H1 (cell line): ENCODE measurements around the gene TNFRSF14. TPM values are rescaled to one million over a fixed set of nuclear protein-coding genes. Genes with fewer than 3 reads are reported as not detected.
A peak's percentile ranks its signal among the peaks of the same experiment; 100 is the strongest.

Experiments
- CTCF ChIA-PET: fragments of 300-600 bp; sonication (Branson Sonifier 250); formaldehyde crosslinking; loops from one replicate; lab custom pipeline; 2021; ENCODE audit not compliant: partially characterized antibody; lab: Charles Lee
- POLR2A ChIA-PET: fragments of 300-600 bp; sonication (Branson Sonifier 250); formaldehyde crosslinking; loops from one replicate; lab custom pipeline; 2021; ENCODE audit warnings: inconsistent platforms; ENCODE audit not compliant: partially characterized antibody; lab: Charles Lee
- DNase-seq, 2 experiments: peaks; one replicate each; pipeline versions ENCODE4 v3.0.0 to v3.0.0-alpha.2; 2010 to 2022; ENCODE audit warnings: low spot score in 2 of 2, low read depth in 1 of 2, mixed read lengths in 1 of 2
- FAIRE-seq: peaks from 2 replicates; lab custom pipeline; 2011; peaks lifted over from hg19 to GRCh38; lab: Jason Lieb, UNC
- H2AFZ ChIP-seq: 2 replicates; pipeline ENCODE4 v1.8.1; 2012; ENCODE audit warnings: low read length, inconsistent platforms
- H2AK5ac ChIP-seq: 2 replicates; pipeline ENCODE4 v1.6.1; 2013; ENCODE audit warnings: low read depth, low read length
- H2BK120ac ChIP-seq: replicated peaks from 2 replicates; pipeline ENCODE3; 2013; ENCODE audit warnings: low read depth, low read length, inconsistent platforms
- H2BK12ac ChIP-seq: 2 replicates; pipeline ENCODE4 v1.6.1; 2013; ENCODE audit warnings: low read depth, low read length
- H2BK15ac ChIP-seq: 2 replicates; pipeline ENCODE4 v1.6.1; 2013; ENCODE audit warnings: low read length
- H2BK20ac ChIP-seq: 2 replicates; pipeline ENCODE4 v1.6.1; 2013; ENCODE audit warnings: low read length
- H2BK5ac ChIP-seq: 2 replicates; pipeline ENCODE4 v1.6.1; 2013; ENCODE audit warnings: low read depth, low read length
- H3K14ac ChIP-seq: 2 replicates; pipeline ENCODE4 v1.6.1; 2013; ENCODE audit warnings: inconsistent platforms; ENCODE audit not compliant: insufficient read length
- H3K18ac ChIP-seq: 2 replicates; pipeline ENCODE4 v1.6.1; 2013; ENCODE audit warnings: low read length; ENCODE audit errors: extremely low read depth
- H3K23ac ChIP-seq: 2 replicates; pipeline ENCODE4 v1.6.1; 2013; ENCODE audit warnings: inconsistent platforms; ENCODE audit not compliant: insufficient read length
- H3K23me2 ChIP-seq: 2 replicates; pipeline ENCODE4 v1.6.1; 2013; ENCODE audit warnings: low read depth, low read length
- H3K27ac ChIP-seq: 2 replicates; pipeline ENCODE4 v1.6.1; 2011; ENCODE audit warnings: low read depth, low read length, inconsistent platforms
- H3K27me3 ChIP-seq, 4 experiments: replicated peaks in 1 of 4; 1 replicate in 1 of 4; 2 replicates in 3 of 4; pipeline versions ENCODE4 v1.6.1 to v1.8.1; 2011 to 2013; ENCODE audit warnings: low read length in 3 of 4, mild to moderate bottlenecking in 3 of 4, inconsistent platforms in 2 of 4, mixed read lengths in 2 of 4, moderate library complexity in 1 of 4; ENCODE audit not compliant: control insufficient read depth in 3 of 4, insufficient read depth in 3 of 4; ENCODE audit errors: extremely low read depth in 1 of 4
- H3K36me3 ChIP-seq, 4 experiments: 2 replicates each; pipeline versions ENCODE4 v1.6.1 to v1.8.1; 2011 to 2013; ENCODE audit warnings: mild to moderate bottlenecking in 4 of 4, low read length in 3 of 4, moderate library complexity in 2 of 4, control low read depth in 1 of 4, inconsistent platforms in 1 of 4; ENCODE audit not compliant: insufficient read depth in 4 of 4, control insufficient read depth in 2 of 4
- H3K4ac ChIP-seq: replicated peaks from 2 replicates; pipeline ENCODE3; 2013; ENCODE audit warnings: low read length, low read depth, mixed read lengths, inconsistent platforms; ENCODE audit not compliant: insufficient read length
- H3K4me1 ChIP-seq, 4 experiments: replicated peaks in 1 of 4; 1 replicate in 1 of 4; 2 replicates in 3 of 4; pipeline versions ENCODE4 v1.6.1 to v1.8.1; 2011 to 2013; ENCODE audit warnings: low read length in 3 of 4, inconsistent platforms in 2 of 4, mixed read lengths in 1 of 4; ENCODE audit not compliant: insufficient read depth in 4 of 4, control insufficient read depth in 3 of 4
- H3K4me2 ChIP-seq, 2 experiments: 2 replicates each; pipeline versions ENCODE4 v1.6.1 to v1.8.1; 2011 to 2013; ENCODE audit warnings: low read depth in 2 of 2, low read length in 2 of 2, control low read depth in 1 of 2, inconsistent platforms in 1 of 2, mild to moderate bottlenecking in 1 of 2; ENCODE audit not compliant: insufficient read depth in 1 of 2
- H3K4me3 ChIP-seq, 4 experiments: fragments of 200-600, 300-600 bp in 1 of 4; sonication (generic), shearing (Covaris generic), sonication (Bioruptor Twin) in 1 of 4; 2 replicates each; pipeline versions ENCODE4 v1.5.1 to v1.8.1; 2011 to 2016; ENCODE audit warnings: low read length in 4 of 4, low read depth in 3 of 4, control low read depth in 2 of 4, inconsistent platforms in 2 of 4, mild to moderate bottlenecking in 2 of 4, mixed read lengths in 1 of 4, moderate library complexity in 1 of 4; ENCODE audit not compliant: insufficient read depth in 2 of 4; ENCODE audit errors: extremely low read depth in 1 of 4
- H3K56ac ChIP-seq: replicated peaks from 2 replicates; pipeline ENCODE3; 2013; ENCODE audit warnings: low read depth, mild to moderate bottlenecking, mixed read lengths, low read length, inconsistent platforms; ENCODE audit not compliant: insufficient read length
- H3K79me1 ChIP-seq: 2 replicates; pipeline ENCODE4 v1.6.1; 2013; ENCODE audit warnings: low read depth, low read length, control low read depth
- H3K79me2 ChIP-seq, 2 experiments: 2 replicates each; pipeline versions ENCODE4 v1.6.1 to v1.8.1; 2012 to 2013; ENCODE audit warnings: low read length in 2 of 2, mild to moderate bottlenecking in 2 of 2, inconsistent platforms in 1 of 2; ENCODE audit not compliant: insufficient read depth in 2 of 2, control insufficient read depth in 1 of 2
- H3K9ac ChIP-seq, 4 experiments: replicated peaks in 1 of 4; 1 replicate in 1 of 4; 2 replicates in 3 of 4; pipeline versions ENCODE4 v1.6.1 to v1.8.1; 2011 to 2013; ENCODE audit warnings: low read depth in 3 of 4, low read length in 3 of 4, control low read depth in 2 of 4, mild to moderate bottlenecking in 2 of 4, moderate library complexity in 2 of 4, inconsistent platforms in 1 of 4; ENCODE audit errors: extremely low read depth in 1 of 4
- H3K9me3 ChIP-seq, 2 experiments: 2 replicates each; pipeline versions ENCODE4 v1.6.1 to v1.8.1; 2012 to 2013; ENCODE audit warnings: mild to moderate bottlenecking in 2 of 2, moderate library complexity in 2 of 2, control low read depth in 1 of 2, inconsistent platforms in 1 of 2, low read depth in 1 of 2, low read length in 1 of 2, mixed read lengths in 1 of 2; ENCODE audit not compliant: insufficient read depth in 2 of 2
- H4K20me1 ChIP-seq, 2 experiments: replicated peaks in 1 of 2; 2 replicates each; pipeline versions ENCODE3 to v1.8.1; 2011 to 2013; ENCODE audit warnings: inconsistent platforms in 2 of 2, low read length in 2 of 2, mild to moderate bottlenecking in 1 of 2; ENCODE audit not compliant: insufficient read depth in 2 of 2, control insufficient read depth in 1 of 2
- H4K5ac ChIP-seq: 2 replicates; pipeline ENCODE4 v1.6.1; 2013; ENCODE audit warnings: low read length, low read depth, mixed read lengths, inconsistent platforms; ENCODE audit not compliant: insufficient read length
- H4K8ac ChIP-seq: 2 replicates; pipeline ENCODE4 v1.8.0; 2013; ENCODE audit warnings: mild to moderate bottlenecking, moderate library complexity, low read length, inconsistent platforms; ENCODE audit not compliant: insufficient read depth; ENCODE audit errors: extremely low read depth
- H4K91ac ChIP-seq: replicated peaks from 2 replicates; pipeline ENCODE3; 2013; ENCODE audit warnings: low read length, mixed read lengths, inconsistent platforms; ENCODE audit not compliant: insufficient read length
- CBX8 ChIP-seq: fragments of 300-800, 300-1000 bp; sonication (generic); IDR thresholded peaks from 2 replicates; pipeline ENCODE4 v1.7.1; 2016; ENCODE audit warnings: low read depth, low read length, borderline replicate concordance
- GTF2F1 ChIP-seq: IDR thresholded peaks from 2 replicates; pipeline ENCODE4 v1.6.1; 2012; ENCODE audit warnings: low read depth, low read length, improper control_type of control experiment, borderline replicate concordance
- RAD21 ChIP-seq, 2 experiments: IDR thresholded peaks in 1 of 2; conservative IDR thresholded peaks in 1 of 2; 2 replicates each; pipeline ENCODE4 v1.6.1; 2011; ENCODE audit warnings: low read depth in 2 of 2, low read length in 2 of 2, improper control_type of control experiment in 1 of 2, inconsistent platforms in 1 of 2, mild to moderate bottlenecking in 1 of 2, moderate library complexity in 1 of 2
- YY1 ChIP-seq: IDR thresholded peaks from 2 replicates; pipeline ENCODE4 v1.6.1; 2011; ENCODE audit warnings: low read depth, mild to moderate bottlenecking, low read length
- WGBS, 2 experiments: shearing (Covaris generic) in 1 of 2; methylation state at CpG; one replicate each; pipeline versions ENCODE4 v1.1.6 to v1.1.7; 2013 to 2015; ENCODE audit warnings: low lambda C conversion rate in 2 of 2, mixed read lengths in 2 of 2, inconsistent platforms in 1 of 2, low coverage in 1 of 2, missing lambda C conversion rate in 1 of 2; ENCODE audit not compliant: insufficient replicate concordance in 2 of 2, insufficient coverage in 1 of 2, insufficient read length in 1 of 2; ENCODE audit errors: extremely low coverage in 1 of 2, missing lambda C conversion rate in 1 of 2; 5-methylcytosine and 5-hydroxymethylcytosine counted together
- polyA plus RNA-seq, 7 experiments: library from polyadenylated mRNA; depleted of rRNA in 3 of 7; stranded (reverse) in 5 of 7; unstranded in 2 of 7; fragments of >200 nt in 5 of 7; fragments of 200-250 nt in 2 of 7; gene quantifications; 1 replicate in 5 of 7; 2 replicates in 1 of 7; 4 replicates in 1 of 7; pipeline versions ENCODE4 v1.2.1 to v1.2.3, GENCODE V29; 2011 to 2013; ENCODE audit warnings: missing spikeins in 2 of 7, mixed read lengths in 2 of 7
- total RNA-seq: library from RNA; stranded (reverse); fragmentation: NEBNext Ultra II Directional; extraction: Animal tissue kit (Norgen Biotek cat#: 25700); gene quantifications from 2 replicates; pipeline ENCODE4 v1.2.1, GENCODE V29; 2021
- TF ChIP-seq, protein P1 (sequence below), 3 experiments: IDR thresholded peaks; 1 replicate in 2 of 3; 2 replicates in 1 of 3; pipeline versions ENCODE4 v1.5.1 to v1.6.1; 2011; ENCODE audit warnings: low read length in 3 of 3, mild to moderate bottlenecking in 3 of 3, inconsistent platforms in 2 of 3, low read depth in 1 of 3, moderate library complexity in 1 of 3; ENCODE audit not compliant: insufficient read depth in 1 of 3; ENCODE audit errors: control extremely low read depth in 1 of 3

The TNFRSF14 gene
- total and polyA plus RNA-seq, 2 of the 8 experiments (the other 6 are each of a cell fraction or from before 2014, with no cell fraction given), result 0.36 to 0.50 TPM

DNA sequence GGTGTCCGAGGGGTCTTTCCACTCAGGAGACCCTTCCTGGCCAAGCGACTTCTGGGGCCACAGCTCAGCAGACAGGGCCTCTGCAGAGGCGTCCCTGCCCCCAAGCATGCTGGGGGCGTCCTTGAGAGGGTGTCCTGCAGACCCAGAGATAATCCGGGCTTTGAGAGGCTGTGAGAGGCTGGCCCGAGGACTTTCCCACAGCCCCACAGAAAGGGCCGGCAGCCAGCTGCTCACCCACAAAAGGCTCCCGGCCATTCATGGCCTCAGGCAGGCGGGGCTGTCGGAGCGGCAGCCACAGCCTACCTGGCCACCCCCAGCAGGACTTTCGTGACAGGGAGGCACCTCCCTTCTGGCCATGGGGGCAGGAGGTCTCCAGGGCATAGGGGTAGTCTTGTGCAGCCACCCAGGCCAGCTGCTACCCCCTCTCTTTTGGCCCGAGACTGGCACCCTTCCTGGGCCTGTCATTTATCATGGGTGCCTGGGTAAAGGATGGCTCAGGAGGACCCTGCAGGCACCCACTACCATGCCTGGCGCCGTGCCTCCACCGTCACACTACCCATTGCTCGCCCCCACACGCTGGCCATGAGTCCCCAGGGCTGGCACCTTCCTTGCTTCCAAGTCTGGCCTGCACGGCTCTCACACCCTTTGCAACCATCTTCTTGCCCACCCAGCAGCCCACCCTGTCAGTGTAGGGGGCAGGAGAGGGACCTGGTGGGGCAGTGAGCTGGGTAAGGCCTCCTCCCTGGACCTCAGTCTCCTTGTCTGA, 11.1 kb upstream of the TNFRSF14 start:
- FAIRE-seq, result no peak
- 85% methylated on average over 17 of the region's 19 CpGs; no CpG with 5 or more reads in 1 of the 2 experiments for WGBS, 2 experiments
- no peak for DNase-seq
- Histone ChIP-seq H2AK5ac (no peak overlapping the region; the same call in 1 of the 2 replicates), H3K4me2 (0 out of 4 replicates have a peak overlapping the region, but pooled peaks have one; percentile 0 to 62), H2BK12ac (no peak overlapping the region), H4K8ac (no peak overlapping the region), H3K36me3 (no peaks in the 10 kb centered on the region), H2AFZ (no peak overlapping the region), H4K91ac (peak overlapping the region; percentile 93), H3K4me3 (no peak overlapping the region), H3K9me3 (no peaks in the 10 kb centered on the region), H3K27me3 (peaks cover 0 to 19% (median 12%) of the 10 kb centered on the region in 4 experiments; a peak in 5 of 7 replicates), H4K20me1 (no peaks in the 10 kb centered on the region), H2BK15ac (peak overlapping the region; percentile 81; the same call in 1 of the 2 replicates), H2BK5ac (no peak overlapping the region; the same call in 1 of the 2 replicates), H3K23ac (no peak overlapping the region), H3K9ac (no peak overlapping the region), H2BK20ac (0 out of 2 replicates have a peak overlapping the region, but pooled peaks have one; percentile 80), H3K14ac (no peak overlapping the region), H3K23me2 (peaks cover 10% of the 10 kb centered on the region; the same call in 1 of the 2 replicates), H3K79me2 (no peaks in the 10 kb centered on the region), H4K5ac (no peak overlapping the region), H2BK120ac (no peak overlapping the region), H3K18ac (no peak overlapping the region), H3K4ac (peak overlapping the region; percentile 9), H3K4me1 (peaks cover 0 to 33% (median 30%) of the 10 kb centered on the region in 4 experiments; a peak in 6 of 7 replicates), H3K79me1 (no peaks in the 10 kb centered on the region), H3K27ac (no peak overlapping the region), H3K56ac (no peak overlapping the region)
- no peak for TF ChIP-seq YY1
- TF ChIP-seq RAD21 (IDR thresholded peaks at IDR 0.05 in 1 of 2, conservative IDR thresholded peaks at IDR 0.05 in 1 of 2; ENCODE audit: low read depth in 2 of 2, low read length in 2 of 2), result no peak
- TF ChIP-seq CBX8, result no peak
- TF ChIP-seq GTF2F1, result no peak
- TF ChIP-seq, protein P1, sequence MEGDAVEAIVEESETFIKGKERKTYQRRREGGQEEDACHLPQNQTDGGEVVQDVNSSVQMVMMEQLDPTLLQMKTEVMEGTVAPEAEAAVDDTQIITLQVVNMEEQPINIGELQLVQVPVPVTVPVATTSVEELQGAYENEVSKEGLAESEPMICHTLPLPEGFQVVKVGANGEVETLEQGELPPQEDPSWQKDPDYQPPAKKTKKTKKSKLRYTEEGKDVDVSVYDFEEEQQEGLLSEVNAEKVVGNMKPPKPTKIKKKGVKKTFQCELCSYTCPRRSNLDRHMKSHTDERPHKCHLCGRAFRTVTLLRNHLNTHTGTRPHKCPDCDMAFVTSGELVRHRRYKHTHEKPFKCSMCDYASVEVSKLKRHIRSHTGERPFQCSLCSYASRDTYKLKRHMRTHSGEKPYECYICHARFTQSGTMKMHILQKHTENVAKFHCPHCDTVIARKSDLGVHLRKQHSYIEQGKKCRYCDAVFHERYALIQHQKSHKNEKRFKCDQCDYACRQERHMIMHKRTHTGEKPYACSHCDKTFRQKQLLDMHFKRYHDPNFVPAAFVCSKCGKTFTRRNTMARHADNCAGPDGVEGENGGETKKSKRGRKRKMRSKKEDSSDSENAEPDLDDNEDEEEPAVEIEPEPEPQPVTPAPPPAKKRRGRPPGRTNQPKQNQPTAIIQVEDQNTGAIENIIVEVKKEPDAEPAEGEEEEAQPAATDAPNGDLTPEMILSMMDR (IDR thresholded peaks at IDR 0.05; ENCODE audit: control extremely low read depth in 1 of 3, insufficient read depth in 1 of 3, low read depth in 1 of 3, low read length in 3 of 3), result no peak
- ChIA-PET POLR2A (interaction anchor here (1.2 to 1.5 kb wide), 3 partner anchors 8 to 98 kb away, joined by 3 to 4 read pairs (median 4); partner anchors contain the start of gene PANK4), CTCF (interaction anchor here (1.0 to 3.3 kb wide), 6 partner anchors 10 to 125 kb away, joined by 3 to 16 read pairs (median 4); no protein-coding TSS in a partner anchor)
